ENCODE measurements around the gene ERAL1. TPM values are rescaled to one million over a fixed set of nuclear protein-coding genes. Genes with fewer than 3 reads are reported as not detected.

The ERAL1 gene
- total RNA-seq, 1 experiment from 2014 or later, result 47.1 TPM

DNA sequence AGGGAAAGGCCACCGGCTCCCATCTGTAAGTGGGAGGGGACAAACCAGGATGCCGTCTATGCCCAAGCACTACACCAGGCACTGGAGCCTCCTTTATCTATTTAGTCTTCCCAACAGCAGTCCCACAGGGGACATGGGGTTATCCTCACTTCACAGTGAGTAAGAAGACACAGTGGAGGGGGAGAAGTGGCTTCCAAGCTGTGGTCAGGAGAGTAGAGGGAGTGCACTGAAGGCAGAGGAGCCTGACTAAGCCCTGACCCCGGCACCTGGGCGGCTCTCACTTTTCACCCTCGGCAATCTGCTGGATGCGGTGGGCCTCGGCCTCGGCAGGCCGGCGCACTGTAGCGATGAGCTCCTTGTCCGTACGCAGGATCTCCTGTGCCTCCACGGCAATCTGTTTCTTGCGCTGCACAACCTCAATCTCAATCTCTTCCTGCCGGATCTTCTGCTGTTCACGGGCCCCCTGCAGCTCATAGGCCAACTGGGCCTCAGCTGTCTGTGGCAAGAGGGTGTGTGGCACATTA lies 26.8 kb downstream of the ERAL1 start:
- no peaks in the 10 kb centered on the region for H3K9me2 ChIP-seq (ENCODE audit: insufficient read depth)
- no peaks in the 10 kb centered on the region for H3K4me1 ChIP-seq (replicated peaks; ENCODE audit: insufficient read depth)
- H3K79me2 ChIP-seq (ENCODE audit: low read depth), result no peaks in the 10 kb centered on the region
- H3K27me3 ChIP-seq (ENCODE audit: insufficient read depth, low read depth), result no peaks in the 10 kb centered on the region
- ChIA-PET CTCF (interaction anchor here (0.7 kb wide), 1 partner anchor 26 kb away, joined by 3 read pairs; no protein-coding TSS in a partner anchor), POLR2A (ENCODE audit: unreplicated experiment) (no interaction called here)
- H3K27ac ChIP-seq, result no peak overlapping the region
- no peaks in the 10 kb centered on the region for H3K36me3 ChIP-seq (ENCODE audit: low read depth)
- no peak overlapping the region for H3K4me3 ChIP-seq
- intact Hi-C loops (cut with micrococcal nuclease; ENCODE audit: unreplicated experiment), result no loop called here
- BruUV-seq (replicated peaks), result no TSS peak
- no peak overlapping the region for H2AFZ ChIP-seq
- TF ChIP-seq CTCF (conservative IDR thresholded peaks at IDR 0.05) (no peak), EZH2 (IDR thresholded peaks at IDR 0.05; ENCODE audit: low read depth) (no peak)
- H3F3A ChIP-seq (ENCODE audit: insufficient read depth, low read depth), result peaks cover 6% of the 10 kb centered on the region; the same call in 1 of the 2 replicates
- no peak for DNase-seq
- no peaks in the 10 kb centered on the region for H4K20me1 ChIP-seq (ENCODE audit: insufficient read depth)
- no peaks in the 10 kb centered on the region for H3K9me3 ChIP-seq (ENCODE audit: insufficient read depth, low read depth)
- H3K4me2 ChIP-seq, result no peak overlapping the region

DNA sequence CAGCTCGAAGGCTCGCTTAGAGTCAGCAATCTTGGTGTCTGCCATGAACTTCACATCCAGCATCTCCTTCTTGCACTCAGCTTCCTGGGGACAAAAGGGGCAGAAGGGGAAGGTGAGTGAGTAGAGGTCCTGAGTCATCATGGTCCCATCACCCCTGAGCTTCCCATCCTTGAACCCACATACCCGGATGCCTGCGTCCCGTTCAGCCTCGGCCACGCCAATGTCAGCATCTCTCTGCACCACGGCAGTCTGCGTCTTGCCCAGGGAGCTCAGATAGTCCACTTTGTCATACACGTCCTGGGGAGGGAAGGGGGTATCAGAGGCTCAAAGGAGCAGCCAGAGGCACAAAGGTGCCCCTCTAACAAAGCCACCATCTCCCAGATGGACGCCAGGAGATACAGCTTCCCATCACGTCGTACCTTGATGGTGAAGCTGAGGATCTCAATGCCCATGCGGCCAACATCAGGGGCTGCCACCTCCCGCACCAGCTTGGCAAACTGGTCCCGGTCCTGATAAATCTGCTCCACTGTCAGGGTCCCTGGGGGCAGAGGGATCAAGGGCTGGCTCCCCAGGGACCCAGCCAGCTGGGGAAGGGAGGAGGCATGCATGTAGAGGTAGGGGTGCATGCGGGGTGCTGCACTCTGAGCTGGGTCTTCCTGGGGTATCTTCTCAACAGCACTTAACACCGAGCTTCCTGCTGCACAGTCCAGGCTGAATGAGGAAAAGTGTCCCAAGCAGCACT lies 27.5 kb downstream of the ERAL1 start:
- H4K20me1 ChIP-seq (ENCODE audit: insufficient read depth), result no peaks in the 10 kb centered on the region
- H3K27me3 ChIP-seq (ENCODE audit: insufficient read depth, low read depth), result no peaks in the 10 kb centered on the region
- H2AFZ ChIP-seq, result no peak overlapping the region
- DNase-seq, result no peak
- no TSS peak for BruUV-seq (replicated peaks)
- H3K36me3 ChIP-seq (ENCODE audit: low read depth), result no peaks in the 10 kb centered on the region
- intact Hi-C loops (cut with micrococcal nuclease; ENCODE audit: unreplicated experiment), result no loop called here
- H3K9me3 ChIP-seq (ENCODE audit: insufficient read depth, low read depth), result no peaks in the 10 kb centered on the region
- H3K9me2 ChIP-seq (ENCODE audit: insufficient read depth), result no peaks in the 10 kb centered on the region
- ChIA-PET CTCF (interaction anchor here (0.7 kb wide), 1 partner anchor 26 kb away, joined by 3 read pairs; no protein-coding TSS in a partner anchor), POLR2A (ENCODE audit: unreplicated experiment) (no interaction called here)
- H3K4me2 ChIP-seq, result no peak overlapping the region
- H3K79me2 ChIP-seq (ENCODE audit: low read depth), result no peaks in the 10 kb centered on the region
- H3F3A ChIP-seq (ENCODE audit: insufficient read depth, low read depth), result peaks cover 6% of the 10 kb centered on the region; the same call in 1 of the 2 replicates
- H3K4me1 ChIP-seq (replicated peaks; ENCODE audit: insufficient read depth), result no peaks in the 10 kb centered on the region
- H3K4me3 ChIP-seq, result no peak overlapping the region
- TF ChIP-seq CTCF (conservative IDR thresholded peaks at IDR 0.05) (no peak), EZH2 (IDR thresholded peaks at IDR 0.05; ENCODE audit: low read depth) (no peak)
- H3K27ac ChIP-seq, result no peak overlapping the region

DNA sequence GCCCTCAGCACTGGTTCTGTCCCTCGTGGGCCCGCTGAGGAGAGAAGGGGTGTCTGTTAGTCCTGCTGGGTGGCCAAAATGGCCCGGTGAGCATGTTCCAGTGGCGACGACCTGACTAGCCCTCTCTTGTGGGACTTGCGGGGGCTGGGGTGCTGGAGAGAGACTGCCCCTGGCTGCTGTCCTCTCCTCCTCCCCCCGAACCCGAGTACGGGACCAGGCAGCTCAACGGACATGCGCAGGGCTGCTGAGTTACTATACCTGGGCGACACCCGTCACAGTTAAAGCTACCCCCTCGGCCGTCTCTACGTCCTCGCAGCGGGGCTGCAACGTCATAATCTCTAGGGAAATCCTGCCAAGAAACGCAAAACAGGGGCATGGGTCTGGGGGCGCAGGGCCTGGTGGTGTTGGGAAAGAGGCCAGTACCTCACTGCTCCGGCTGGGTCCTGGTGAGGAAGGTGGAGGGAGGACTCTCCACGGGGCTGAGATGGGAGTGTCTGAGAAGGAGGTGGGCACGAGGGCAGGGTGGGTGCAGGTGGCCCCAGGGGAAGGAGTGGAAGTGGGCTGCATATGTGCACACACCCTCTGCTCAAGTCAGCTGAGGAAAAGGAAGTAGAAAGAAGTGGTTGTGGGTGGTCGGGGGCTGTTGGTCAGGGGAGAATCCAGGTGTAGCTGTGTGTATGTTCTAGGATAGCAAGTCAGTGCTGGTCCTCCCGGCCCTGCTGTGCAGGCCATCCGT lies 29.3 kb downstream of the ERAL1 start:
- CTCF ChIA-PET, result no interaction called here
- BruUV-seq (replicated peaks), result no TSS peak
- H3K4me3 ChIP-seq, result no peak overlapping the region
- H3F3A ChIP-seq (ENCODE audit: insufficient read depth, low read depth), result no peaks in the 10 kb centered on the region
- H3K27me3 ChIP-seq (ENCODE audit: insufficient read depth, low read depth), result no peaks in the 10 kb centered on the region
- H3K9me3 ChIP-seq (ENCODE audit: insufficient read depth, low read depth), result no peaks in the 10 kb centered on the region
- H3K27ac ChIP-seq, result no peak overlapping the region
- H3K9me2 ChIP-seq (ENCODE audit: insufficient read depth), result no peaks in the 10 kb centered on the region
- H2AFZ ChIP-seq, result no peak overlapping the region
- no peaks in the 10 kb centered on the region for H3K79me2 ChIP-seq (ENCODE audit: low read depth)
- POLR2A ChIA-PET (ENCODE audit: unreplicated experiment), result no interaction called here
- H4K20me1 ChIP-seq (ENCODE audit: insufficient read depth), result no peaks in the 10 kb centered on the region
- no peak for TF ChIP-seq CTCF (conservative IDR thresholded peaks at IDR 0.05)
- TF ChIP-seq EZH2 (IDR thresholded peaks at IDR 0.05; ENCODE audit: low read depth), result no peak
- no peaks in the 10 kb centered on the region for H3K4me1 ChIP-seq (replicated peaks; ENCODE audit: insufficient read depth)
- no peaks in the 10 kb centered on the region for H3K36me3 ChIP-seq (ENCODE audit: low read depth)
- no peak overlapping the region for H3K4me2 ChIP-seq
- DNase-seq, result no peak
- intact Hi-C loops (cut with micrococcal nuclease; ENCODE audit: unreplicated experiment), result no loop called here
